GM12878 (cell line): ENCODE data around the gene LEUTX. TPM values are rescaled to one million over a fixed set of nuclear protein-coding genes. Genes with fewer than 3 reads are reported as not detected.

Experiments
- ATAC-seq: fragments of 200-7000 bp; cut with Tn5 transposase; 3 replicates; pipeline ENCODE4 v1.9.1; 2020; ENCODE audit warnings: mild to moderate bottlenecking, moderate library complexity
- BruUV-seq: library from RNA; stranded (reverse); fragments of 400-500 nt; replicated peaks from 2 replicates; lab custom pipeline; 2021; lab: Mats Ljungman, UMichigan
- CTCF ChIA-PET: fragments of 300-600 bp; sonication (Branson Sonifier 250); formaldehyde crosslinking; extraction: SDS; loops from one replicate; lab custom pipeline; 2021; ENCODE audit warnings: inconsistent platforms; lab: Yijun Ruan, JAX
- POLR2A ChIA-PET: fragments of 350-600 bp; formaldehyde crosslinking; extraction: SDS; loops from one replicate; lab custom pipeline; 2021; ENCODE audit warnings: inconsistent platforms; lab: Charles Lee
- RAD21 ChIA-PET: fragments of 300-600 bp; sonication (Branson Sonifier 250); formaldehyde crosslinking; loops from one replicate; lab custom pipeline; 2023; ENCODE audit warnings: antibody characterized with exemption; ENCODE audit not compliant: unreplicated experiment; lab: Charles Lee
- SMC1A ChIA-PET: fragments of 300-600 bp; sonication (Branson Sonifier 250); formaldehyde crosslinking; loops from one replicate; lab custom pipeline; 2023; ENCODE audit not compliant: unreplicated experiment, uncharacterized antibody; lab: Charles Lee
- DNase-seq: peaks from one replicate; pipeline ENCODE4 v3.0.0-alpha.2; 2011; ENCODE audit warnings: low read depth, low spot score
- FAIRE-seq: peaks from 3 replicates; lab custom pipeline; 2011; peaks lifted over from hg19 to GRCh38; lab: Jason Lieb, UNC
- H2AFZ ChIP-seq: 2 replicates; pipeline ENCODE4 v1.6.0; 2011; ENCODE audit warnings: low read depth, low read length, control low read depth; ENCODE audit not compliant: control insufficient read depth
- H3K27ac ChIP-seq: 2 replicates; pipeline ENCODE4 v1.5.1; 2011; ENCODE audit warnings: control low read depth; ENCODE audit not compliant: control insufficient read depth, insufficient read depth
- H3K27me3 ChIP-seq, 2 experiments: replicated peaks in 1 of 2; 2 replicates each; pipeline versions ENCODE4 v1.6.0 to v1.6.1; 2011; ENCODE audit warnings: low read length in 1 of 2; ENCODE audit not compliant: control insufficient read depth in 2 of 2, insufficient read depth in 2 of 2
- H3K36me3 ChIP-seq, 2 experiments: 2 replicates each; pipeline ENCODE4 v1.5.1; 2011; ENCODE audit warnings: low read length in 1 of 2; ENCODE audit not compliant: control insufficient read depth in 2 of 2, insufficient read depth in 2 of 2
- H3K4me1 ChIP-seq: 2 replicates; pipeline ENCODE4 v1.6.1; 2011; ENCODE audit warnings: mild to moderate bottlenecking, low read length, moderate library complexity, mixed read lengths; ENCODE audit not compliant: control insufficient read depth, insufficient read depth
- H3K4me2 ChIP-seq: 2 replicates; pipeline ENCODE4 v1.6.0; 2011; ENCODE audit warnings: control low read depth; ENCODE audit not compliant: control insufficient read depth, insufficient read depth
- H3K4me3 ChIP-seq: fragments of 200-600 bp; sonication (generic); 2 replicates; pipeline ENCODE4 v1.5.1; 2016
- H3K79me2 ChIP-seq: 2 replicates; pipeline ENCODE4 v1.6.0; 2011; ENCODE audit warnings: low read length; ENCODE audit not compliant: control insufficient read depth, insufficient read depth
- H3K9ac ChIP-seq: 2 replicates; pipeline ENCODE4 v1.8.0; 2011; ENCODE audit warnings: low read length, control low read depth, mixed read lengths; ENCODE audit not compliant: control insufficient read depth, insufficient read depth
- H3K9me3 ChIP-seq: replicated peaks from 3 replicates; pipeline ENCODE4 v1.5.1; 2011; ENCODE audit warnings: mild to moderate bottlenecking, low read length; ENCODE audit not compliant: control insufficient read depth, insufficient read depth
- H4K20me1 ChIP-seq: 2 replicates; pipeline ENCODE4 v1.6.0; 2011; ENCODE audit not compliant: control insufficient read depth, insufficient read depth
- EGR1 ChIP-seq, 2 experiments: IDR thresholded peaks; 1 replicate in 1 of 2; 2 replicates in 1 of 2; pipeline ENCODE4 v1.6.1; 2011 to 2012; ENCODE audit warnings: low read depth in 2 of 2, low read length in 2 of 2, borderline replicate concordance in 1 of 2, mild to moderate bottlenecking in 1 of 2, moderate library complexity in 1 of 2
- PAX5 ChIP-seq: IDR thresholded peaks from 2 replicates; pipeline ENCODE4 v1.6.1; 2011; ENCODE audit warnings: low read depth, low read length, borderline replicate concordance
- WGBS: methylation state at CpG from one replicate; pipeline ENCODE4 v1.1.6; 2016; ENCODE audit warnings: low lambda C conversion rate; ENCODE audit not compliant: insufficient replicate concordance, insufficient coverage; ENCODE audit errors: missing lambda C conversion rate; 5-methylcytosine and 5-hydroxymethylcytosine counted together
- in situ Hi-C: fragments of 300-500 bp; cut with MboI; formaldehyde crosslinking; loops from 9 replicates; pipeline ENCODE4 v1.14.3; 2018; ENCODE audit warnings: mixed read lengths
- intact Hi-C: fragments of 100-400 bp; cut with micrococcal nuclease; formaldehyde crosslinking; loops from one replicate; pipeline ENCODE4 v1.14.2; 2022; ENCODE audit not compliant: unreplicated experiment
- polyA plus RNA-seq, 11 experiments: library from polyadenylated mRNA; depleted of rRNA in 4 of 11; unstranded in 6 of 11; stranded (reverse) in 5 of 11; fragments of >200 nt; fragmentation: Nextera tagmentation in 4 of 11; fragmentation: Illumina TruSeq in 1 of 11; extraction: Ambion mirVana in 4 of 11; extraction: Trizol in 1 of 11; gene quantifications; 1 replicate in 1 of 11; 2 replicates in 10 of 11; pipeline versions ENCODE4 v1.2.1 to v1.2.3, GENCODE V29; 2011 to 2016; ENCODE audit warnings: inconsistent platforms in 2 of 11, missing spikeins in 2 of 11, low read depth in 1 of 11
- total RNA-seq, 4 experiments: library from RNA; depleted of rRNA in 3 of 4; stranded (reverse); fragments of >200 nt in 3 of 4; fragmentation: Illumina TruSeq in 1 of 4; extraction: Trizol in 1 of 4; gene quantifications; 2 replicates each; pipeline versions ENCODE4 v1.2.1 to v1.2.3, GENCODE V29; 2013 to 2021
- TF ChIP-seq, protein P1 (sequence below): IDR thresholded peaks from 2 replicates; pipeline ENCODE4 v1.6.1; 2011; ENCODE audit warnings: low read depth, mild to moderate bottlenecking, low read length, moderate library complexity, borderline replicate concordance; ENCODE audit errors: extremely low read depth
- TF ChIP-seq, protein P2 (sequence below): IDR thresholded peaks from 2 replicates; pipeline ENCODE4 v1.6.1; 2011; ENCODE audit warnings: borderline replicate concordance, low read depth, mild to moderate bottlenecking, moderate library complexity, low read length; ENCODE audit not compliant: insufficient read depth, poor library complexity, severe bottlenecking

LEUTX gene
- total and polyA plus RNA-seq, 10 of the 15 experiments (the other 5 are each of a cell fraction or from before 2014, with no cell fraction given), result 0.29 to 0.46 (median 0.40) TPM; not detected in 4

DNA sequence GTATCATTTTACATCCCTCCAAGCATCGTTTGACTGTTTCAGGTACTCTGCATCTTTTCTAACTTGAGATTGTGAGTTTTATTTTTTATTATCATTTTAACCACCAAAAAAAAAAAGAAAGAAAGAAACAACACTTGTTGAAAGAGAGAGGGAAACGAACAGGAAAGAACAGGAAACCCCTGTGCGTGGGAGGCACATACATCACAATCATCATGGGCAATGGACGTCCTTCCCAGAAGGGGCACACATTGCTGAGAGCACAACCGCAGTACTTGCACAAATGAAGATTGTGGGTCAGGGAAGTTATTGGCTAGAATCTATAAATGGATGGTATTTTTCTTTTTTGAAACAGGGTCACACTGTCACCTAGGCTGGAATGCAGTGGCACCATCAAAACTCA, 42.6 kb upstream of the LEUTX start:
- no peak for FAIRE-seq
- POLR2A ChIA-PET, result interaction anchor here (0.6 kb wide), 2 partner anchors 82 to 238 kb away, joined by 3 read pairs; no protein-coding TSS in a partner anchor
- Histone ChIP-seq H3K4me2 (peak overlapping the region; percentile 67; the same call in 1 of the 2 replicates), H3K4me3 (no peak overlapping the region), H3K79me2 (no peaks in the 10 kb centered on the region), H3K27me3 (no peaks in the 10 kb centered on the region), H3K27ac (no peak overlapping the region), H3K9me3 (no peaks in the 10 kb centered on the region; the same call in 2 of the 3 replicates), H3K4me1 (peaks cover 14% of the 10 kb centered on the region), H3K9ac (no peak overlapping the region), H2AFZ (no peak overlapping the region; the same call in 1 of the 2 replicates), H4K20me1 (no peaks in the 10 kb centered on the region), H3K36me3 (no peaks in the 10 kb centered on the region)
- TF ChIP-seq EGR1 (IDR thresholded peaks at IDR 0.05; ENCODE audit: borderline replicate concordance in 1 of 2, low read depth in 2 of 2, low read length in 2 of 2) (peak in 1 of 2 experiments; percentile 58; a peak in 1 of 3 replicates), PAX5 (no peak)
- RAD21 ChIA-PET, result no interaction called here
- no peak for ATAC-seq
- intact Hi-C loops, result no loop called here
- CTCF ChIA-PET, result no interaction called here
- DNase-seq, result no peak
- in situ Hi-C loops, result no loop called here
- BruUV-seq, result no TSS peak
- WGBS, result 65% methylated on average over 5 of the region's 5 CpGs
- SMC1A ChIA-PET, result interaction anchor here (1.0 to 1.8 kb wide), 2 partner anchors 8 to 31 kb away, joined by 4 to 5 read pairs; no protein-coding TSS in a partner anchor

DNA sequence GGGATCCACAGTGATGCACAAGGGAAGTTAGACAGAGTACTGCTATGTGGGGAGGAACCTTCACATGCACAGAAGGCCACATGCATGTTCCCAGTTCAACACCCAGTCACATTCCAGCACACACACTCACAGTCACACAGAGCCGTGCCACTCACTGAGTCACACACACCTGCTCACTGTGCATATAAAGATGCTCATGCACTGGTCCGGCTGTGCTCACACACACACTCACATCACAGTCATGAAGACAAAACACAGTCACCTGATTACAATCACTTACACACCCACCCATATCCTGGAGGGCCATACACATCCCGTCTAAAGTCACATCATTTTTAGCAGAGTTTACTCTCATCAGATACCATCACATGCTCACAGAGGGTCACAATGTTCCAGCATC, 41.3 kb upstream of the LEUTX start:
- CTCF ChIA-PET, result no interaction called here
- H3K36me3 ChIP-seq, result no peaks in the 10 kb centered on the region
- ATAC-seq, result no peak
- TF ChIP-seq, protein P1, sequence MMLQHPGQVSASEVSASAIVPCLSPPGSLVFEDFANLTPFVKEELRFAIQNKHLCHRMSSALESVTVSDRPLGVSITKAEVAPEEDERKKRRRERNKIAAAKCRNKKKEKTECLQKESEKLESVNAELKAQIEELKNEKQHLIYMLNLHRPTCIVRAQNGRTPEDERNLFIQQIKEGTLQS, result no peak
- TF ChIP-seq, protein P2, sequence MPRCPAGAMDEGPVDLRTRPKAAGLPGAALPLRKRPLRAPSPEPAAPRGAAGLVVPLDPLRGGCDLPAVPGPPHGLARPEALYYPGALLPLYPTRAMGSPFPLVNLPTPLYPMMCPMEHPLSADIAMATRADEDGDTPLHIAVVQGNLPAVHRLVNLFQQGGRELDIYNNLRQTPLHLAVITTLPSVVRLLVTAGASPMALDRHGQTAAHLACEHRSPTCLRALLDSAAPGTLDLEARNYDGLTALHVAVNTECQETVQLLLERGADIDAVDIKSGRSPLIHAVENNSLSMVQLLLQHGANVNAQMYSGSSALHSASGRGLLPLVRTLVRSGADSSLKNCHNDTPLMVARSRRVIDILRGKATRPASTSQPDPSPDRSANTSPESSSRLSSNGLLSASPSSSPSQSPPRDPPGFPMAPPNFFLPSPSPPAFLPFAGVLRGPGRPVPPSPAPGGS, result peak; percentile 48
- TF ChIP-seq, all 136 proteins: peak for 1
- H3K4me3 ChIP-seq, result no peak overlapping the region
- ChIA-PET RAD21 (no interaction called here), POLR2A (no interaction called here), SMC1A (no interaction called here)
- no peaks in the 10 kb centered on the region for H3K27me3 ChIP-seq
- H3K79me2 ChIP-seq, result no peaks in the 10 kb centered on the region
- FAIRE-seq, result no peak
- no peak overlapping the region for H3K4me2 ChIP-seq
- intact Hi-C loops, result no loop called here
- WGBS, result 94% methylated on average over 3 of the region's 3 CpGs
- H3K9ac ChIP-seq, result no peak overlapping the region
- DNase-seq, result no peak
- no peak overlapping the region for H3K27ac ChIP-seq
- peaks cover 14% of the 10 kb centered on the region for H3K4me1 ChIP-seq
- BruUV-seq, result no TSS peak
- in situ Hi-C loops, result no loop called here
- no peak overlapping the region for H2AFZ ChIP-seq
- H4K20me1 ChIP-seq, result no peaks in the 10 kb centered on the region
- H3K9me3 ChIP-seq, result no peaks in the 10 kb centered on the region; the same call in 2 of the 3 replicates
